Measurements from ENCODE around the gene UGT1A7. TPM values are rescaled to one million over a fixed set of nuclear protein-coding genes. Genes with fewer than 3 reads are reported as not detected.
A peak's percentile ranks its signal among the peaks of the same experiment; 100 is the strongest.
"Not testable (repeated sequence)": the region's sequence is repeated elsewhere in the genome, so short reads cannot be mapped to it uniquely, and the experiment has no call there.

Gene UGT1A7
- total RNA-seq, 1 experiment from 2014 or later = not detected

- no peak for DNase-seq (ENCODE audit: low read depth)
Observed at GRCh38 chr2:233712611-233713261, 31.0 kb downstream of the UGT1A7 start, which contains the start of gene UGT1A5. UGT1A5 (plus strand) TSS chr2:233712907; CDS start chr2:233712992, 85 bp downstream.

GRCh38 chr2:233713262-233713615 lies 31.5 kb downstream of the UGT1A7 start:
- DNase-seq (ENCODE audit: low read depth) = no peak

DNA sequence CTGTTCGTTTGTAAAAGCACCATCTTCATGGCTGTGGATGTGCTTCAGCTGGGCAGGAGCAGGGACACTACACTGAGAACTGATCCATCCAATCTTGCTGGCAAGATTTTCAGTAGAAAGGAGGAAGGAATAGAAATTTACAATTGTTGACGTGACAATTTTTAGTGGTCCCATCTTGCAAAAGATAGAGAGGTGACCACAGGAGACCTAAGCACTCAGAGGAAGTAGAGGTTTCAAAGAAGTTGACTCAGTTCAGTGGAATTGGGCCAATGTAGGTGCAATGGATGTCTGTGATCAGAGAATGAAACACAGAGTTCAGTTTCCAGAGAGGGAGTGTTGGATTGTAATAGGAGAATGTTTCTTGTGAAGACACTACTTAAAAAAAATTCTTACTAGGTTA lies 32.4 kb downstream of the UGT1A7 start:
- peak; percentile 66 for DNase-seq (ENCODE audit: low read depth)

GRCh38 chr2:233718552-233718951 lies 36.9 kb downstream of the UGT1A7 start, which contains the start of gene UGT1A4:
UGT1A4 (plus strand) TSS chr2:233718736; CDS start chr2:233718821, 85 bp downstream.
- no peak for DNase-seq (ENCODE audit: low read depth)

GRCh38 chr2:233728723-233729301 lies 47.1 kb downstream of the UGT1A7 start, which contains the start of gene UGT1A3:
UGT1A3 (plus strand) TSS chr2:233729042; CDS start chr2:233729127, 85 bp downstream.
- DNase-seq (ENCODE audit: low read depth) = no peak

DNA sequence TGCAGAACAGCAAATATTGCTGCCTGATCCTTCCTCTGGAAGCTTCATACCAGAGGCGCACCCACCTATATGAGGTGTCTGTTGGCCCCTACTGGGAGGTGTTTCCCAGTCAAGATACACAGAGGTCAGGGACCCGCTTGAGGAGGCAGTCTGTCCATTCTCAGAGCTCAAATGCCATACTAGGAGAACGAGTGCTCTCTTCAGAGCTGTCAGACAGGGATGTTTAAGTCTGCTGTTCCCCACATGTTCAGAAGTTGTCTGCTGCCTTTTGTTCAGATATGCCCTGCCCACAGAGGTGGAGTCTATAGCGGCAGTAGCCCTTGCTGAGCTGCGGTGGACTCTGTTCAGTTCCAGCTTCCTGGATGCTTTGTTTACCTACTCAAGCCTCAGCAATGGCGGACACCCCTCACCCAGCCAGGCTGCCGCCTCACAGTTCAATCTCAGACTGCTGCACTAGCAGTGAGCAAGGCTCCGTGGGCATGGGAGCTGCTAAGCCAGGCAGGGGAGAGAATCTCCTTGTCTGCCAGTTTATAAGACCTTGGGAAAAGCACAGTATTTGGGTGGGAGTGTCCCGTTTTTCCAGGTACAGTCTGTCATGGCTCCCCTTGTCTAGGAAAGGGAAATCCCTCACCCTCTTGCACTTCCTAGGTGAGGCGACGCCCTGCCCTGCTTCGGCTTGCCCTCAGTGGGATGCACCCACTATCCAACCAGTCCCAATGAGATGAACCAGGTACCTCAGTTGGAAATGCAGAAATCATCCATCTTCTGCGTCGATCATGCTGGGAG lies 55.4 kb downstream of the UGT1A7 start:
- DNase-seq (ENCODE audit: low read depth) = not testable (repeated sequence)

DNA sequence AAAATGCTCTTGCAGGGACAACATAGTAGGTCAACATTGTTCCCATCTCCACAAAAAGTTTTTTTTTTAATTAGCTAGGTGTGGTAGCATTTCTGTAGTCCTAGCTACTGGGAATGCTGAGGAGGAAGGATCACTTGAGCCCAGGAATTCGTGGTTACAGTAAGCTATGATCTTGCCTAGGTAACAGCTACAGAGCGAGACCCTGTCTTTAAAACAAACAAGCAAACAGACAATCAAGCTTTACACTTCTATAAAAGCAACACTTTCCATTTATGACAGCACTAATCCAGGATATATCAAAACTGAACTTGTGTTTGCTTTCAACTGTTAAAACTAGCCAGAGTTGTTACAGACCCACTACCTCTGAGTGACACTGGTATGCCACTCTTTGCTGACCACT lies 59.2 kb downstream of the UGT1A7 start:
- DNase-seq (ENCODE audit: low read depth) = no peak

DNA sequence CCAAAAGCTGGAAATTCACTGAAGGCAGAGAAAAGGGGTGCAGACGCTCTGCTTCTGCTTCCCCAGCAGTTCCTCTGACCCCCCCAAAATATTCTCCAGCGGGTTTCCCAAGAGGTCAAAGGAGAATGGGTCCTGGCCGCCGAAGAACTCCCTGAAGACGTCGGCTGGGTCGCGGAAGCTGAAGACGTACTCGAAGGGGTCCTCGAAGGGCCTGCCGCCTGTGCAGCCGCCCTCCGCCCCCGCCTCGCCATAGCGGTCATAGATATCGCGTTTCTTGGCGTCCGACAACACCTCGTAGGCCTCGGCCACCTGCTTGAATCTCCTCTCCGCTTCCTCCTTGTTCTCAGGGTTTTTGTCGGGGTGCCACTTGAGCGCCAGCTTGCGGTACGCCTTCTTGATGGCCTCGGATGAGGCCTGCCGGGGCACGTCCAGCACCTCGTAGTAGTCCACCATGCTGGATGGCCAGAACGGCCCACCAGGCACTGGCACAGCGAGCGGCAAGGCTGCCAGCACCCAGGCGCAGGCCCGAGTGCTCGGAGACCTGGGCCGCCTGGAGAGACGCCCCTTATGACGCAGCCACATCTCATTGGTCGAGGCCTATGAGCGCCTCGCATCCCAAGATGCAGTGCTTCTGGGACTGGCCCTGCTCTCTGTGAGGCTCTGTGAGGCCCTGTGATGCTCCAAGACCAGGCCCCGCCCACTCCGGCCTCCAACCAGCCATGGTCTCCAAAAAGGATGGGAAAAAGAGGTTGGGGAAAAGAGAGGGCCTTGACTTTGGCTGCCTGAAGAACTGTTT lies 62.0 kb downstream of the UGT1A7 start:
- DNase-seq (ENCODE audit: low read depth) = no peak

DNA sequence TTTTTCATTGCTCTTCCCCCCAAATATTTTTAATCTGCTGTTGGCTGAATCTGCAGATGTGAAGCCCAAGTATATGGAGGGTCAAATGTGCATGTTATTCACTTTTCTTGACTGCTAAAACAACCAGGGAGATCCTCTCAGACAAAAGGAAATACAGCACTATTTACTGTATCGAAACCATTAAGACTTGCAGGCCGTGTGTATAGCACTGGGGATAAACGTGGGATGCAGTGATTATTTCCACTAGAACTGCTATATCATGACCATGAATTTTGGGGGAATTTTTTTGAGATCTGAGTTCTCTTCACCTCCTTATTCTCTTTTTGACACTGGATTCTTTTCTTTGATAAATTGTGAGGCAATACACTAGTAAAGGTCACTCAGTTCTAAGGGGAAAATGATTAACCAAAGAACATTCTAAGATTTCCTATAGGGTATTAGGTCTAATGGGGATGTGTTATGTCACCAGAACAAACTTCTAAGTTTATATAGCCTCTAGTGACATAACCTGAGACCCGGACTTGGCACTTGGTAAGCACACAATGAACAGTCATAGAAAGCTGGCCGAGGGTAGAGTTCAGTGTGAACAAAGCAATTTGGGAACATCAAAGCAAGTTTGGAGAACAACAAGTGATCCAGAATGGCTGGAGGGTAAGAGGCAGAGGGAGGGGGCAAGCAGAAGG lies 63.5 kb downstream of the UGT1A7 start:
- no peak for DNase-seq (ENCODE audit: low read depth)

- DNase-seq (ENCODE audit: low read depth) = not testable (repeated sequence)
Observed at GRCh38 chr2:233745838-233746237, 64.1 kb downstream of the UGT1A7 start.

DNA sequence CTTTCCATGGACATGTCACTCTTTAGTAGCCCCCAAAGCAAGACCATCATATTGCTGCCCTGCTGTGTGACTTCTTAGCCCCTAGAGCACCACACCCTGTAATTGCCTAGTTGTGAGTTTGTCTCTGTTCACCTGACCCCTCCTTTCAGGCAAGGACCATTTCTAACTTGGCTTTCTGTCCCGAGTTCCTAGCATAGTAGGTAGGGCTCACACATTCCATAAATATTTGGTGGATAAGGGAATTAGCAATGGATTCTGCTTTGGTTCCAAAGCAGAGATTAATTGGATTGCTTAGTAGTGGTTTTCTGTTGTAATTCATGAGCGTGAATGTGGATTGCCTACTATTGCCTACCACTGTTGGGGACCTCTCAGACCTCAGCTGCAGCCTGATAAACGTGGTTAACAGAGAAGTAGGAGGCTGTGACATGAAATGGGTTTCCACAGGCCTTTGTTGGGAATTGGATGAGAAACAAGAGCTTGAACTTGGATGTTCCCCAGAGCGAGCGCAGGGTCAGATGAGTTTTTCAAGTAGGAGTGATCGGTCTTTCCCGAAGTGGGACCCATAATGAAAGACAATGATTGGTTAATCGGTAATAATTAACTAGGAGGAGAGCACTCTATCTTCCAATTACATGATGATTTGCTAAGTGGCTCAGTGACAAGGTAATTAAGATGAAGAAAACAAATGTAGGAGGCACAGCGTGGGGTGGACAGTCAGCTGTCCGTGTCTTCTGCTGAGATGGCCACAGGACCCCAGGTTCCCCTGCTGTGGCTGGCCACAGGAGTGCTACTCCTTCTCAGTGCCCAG lies 65.0 kb downstream of the UGT1A7 start:
- peak; percentile 17 for DNase-seq (ENCODE audit: low read depth)

DNA sequence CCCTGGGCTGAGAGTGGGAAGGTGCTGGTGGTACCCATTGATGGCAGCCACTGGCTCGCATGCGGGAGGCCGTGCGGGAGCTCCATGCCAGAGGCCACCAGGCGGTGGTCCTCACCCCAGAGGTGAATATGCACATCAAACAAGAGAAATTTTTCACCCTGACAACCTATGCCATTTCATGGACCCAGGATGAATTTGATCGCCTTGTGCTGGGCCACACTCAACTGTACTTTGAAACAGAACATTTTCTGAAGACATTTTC lies 65.5 kb downstream of the UGT1A7 start:
- no peak for DNase-seq (ENCODE audit: low read depth)

- not testable (repeated sequence) for DNase-seq (ENCODE audit: low read depth)
Observed at GRCh38 chr2:233750689-233751088, 69.0 kb downstream of the UGT1A7 start.

- not testable (repeated sequence) for DNase-seq (ENCODE audit: low read depth)
Observed at GRCh38 chr2:233751212-233752009, 69.7 kb downstream of the UGT1A7 start.

DNA sequence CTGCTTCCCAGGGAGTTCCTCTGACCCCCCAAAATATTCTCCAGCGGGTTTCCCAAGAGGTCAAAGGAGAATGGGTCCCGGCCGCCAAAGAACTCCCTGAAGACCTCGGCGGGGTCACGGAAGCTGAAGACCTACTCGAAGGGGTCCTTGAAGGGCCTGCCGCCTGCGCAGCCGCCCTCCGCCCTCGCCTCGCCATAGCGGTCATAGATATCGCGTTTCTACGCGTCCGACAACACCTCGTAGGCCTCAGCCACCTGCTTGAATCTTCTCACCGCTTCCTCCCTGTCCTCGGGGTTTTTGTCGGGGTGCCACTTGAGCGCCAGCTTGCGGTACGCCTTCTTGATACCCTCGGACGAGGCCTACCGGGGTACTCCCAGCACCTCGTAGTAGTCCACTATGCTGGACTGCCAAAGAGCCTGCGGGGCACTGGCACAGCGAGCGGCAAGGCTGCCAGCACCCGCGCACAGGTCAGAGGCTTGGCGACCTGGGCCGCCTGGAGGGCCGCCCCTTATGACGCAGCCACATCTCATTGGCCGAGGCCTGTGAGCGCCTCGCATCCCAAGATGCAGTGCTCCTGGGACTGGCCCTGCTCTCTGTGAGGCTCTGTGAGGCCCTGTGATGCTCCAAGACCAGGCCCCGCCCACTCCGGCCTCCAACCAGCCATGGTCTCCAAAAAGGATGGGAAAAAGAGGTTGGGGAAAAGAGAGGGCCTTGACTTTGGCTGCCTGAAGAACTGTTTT lies 73.3 kb downstream of the UGT1A7 start:
- no peak for DNase-seq (ENCODE audit: low read depth)

- no peak for DNase-seq (ENCODE audit: low read depth)
Observed at GRCh38 chr2:233756429-233757081, 74.9 kb downstream of the UGT1A7 start.

DNA sequence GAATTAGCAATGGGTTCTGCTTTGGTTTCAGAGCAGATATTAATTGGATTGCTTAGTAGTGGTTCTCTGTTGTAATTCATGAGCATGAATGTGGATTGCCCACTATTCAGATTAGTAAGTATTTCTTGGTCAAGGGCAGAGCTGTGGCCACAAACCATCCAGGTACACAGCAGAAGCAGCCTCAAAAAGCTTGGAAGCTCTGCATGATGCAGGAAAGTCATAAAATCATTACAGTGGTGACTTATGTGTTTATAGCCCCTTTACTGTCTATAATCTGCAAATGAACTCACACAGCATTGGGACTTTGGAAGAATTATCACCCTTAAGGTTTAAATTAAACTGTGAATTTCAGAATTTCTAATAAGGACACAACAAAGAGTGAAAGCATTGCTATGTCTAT lies 76.4 kb downstream of the UGT1A7 start:
- DNase-seq (ENCODE audit: low read depth) = no peak

- DNase-seq (ENCODE audit: low read depth) = no peak
Observed at GRCh38 chr2:233758849-233759248, 77.1 kb downstream of the UGT1A7 start.

GRCh38 chr2:233760043-233760442 lies 78.3 kb downstream of the UGT1A7 start, which contains the start of gene UGT1A1:
UGT1A1 (plus strand) TSS chr2:233760270; CDS start chr2:233760288, 18 bp downstream.
- DNase-seq (ENCODE audit: low read depth) = no peak

Data from M059J (cell line).